SIG-M5 (cell line): Measurements from ENCODE around the gene ZNF354C.

Experiments used
- DNase-seq: peaks from one replicate; lab custom pipeline; 2025; lab: John Stamatoyannopoulos, UW

The ZNF354C gene

GRCh38 chr5:179127136-179128040, 67.2 kb downstream of the ZNF354C start:
- no peak for DNase-seq

GRCh38 chr5:179128041-179128365, 67.8 kb downstream of the ZNF354C start:
- DNase-seq, result no peak

- no peak for DNase-seq
Observed at GRCh38 chr5:179128976-179129375, 68.8 kb downstream of the ZNF354C start.

GRCh38 chr5:179129607-179130071, 69.5 kb downstream of the ZNF354C start:
- DNase-seq, result no peak

DNA sequence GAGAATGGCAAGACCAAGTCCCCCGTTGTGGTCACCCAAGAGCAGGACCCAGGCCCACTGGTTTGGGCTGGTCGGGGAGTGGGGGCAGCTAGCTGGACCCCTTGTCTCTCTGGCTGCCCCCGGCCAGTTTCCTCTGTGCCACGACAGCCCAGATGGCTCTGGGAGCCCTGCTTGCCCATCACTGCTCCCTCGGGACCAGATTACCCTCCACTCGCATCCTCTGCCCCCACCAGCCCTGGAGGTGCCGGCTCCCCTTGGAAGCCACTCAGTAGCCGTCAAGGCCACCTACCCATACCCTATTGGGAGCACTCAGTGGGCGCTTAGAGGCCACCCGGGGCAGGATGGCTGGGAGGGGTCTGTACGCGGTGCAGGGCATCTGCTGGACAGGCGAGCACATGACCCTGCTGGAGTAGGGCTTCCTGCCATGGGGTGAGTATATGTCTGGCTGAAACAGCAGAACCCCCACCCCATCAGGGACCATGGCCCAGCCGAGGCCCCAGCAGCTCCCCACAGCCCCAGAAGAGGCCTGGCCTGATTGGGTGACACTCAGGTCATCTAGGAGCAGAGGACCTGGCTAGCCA, 70.0 kb downstream of the ZNF354C start:
- DNase-seq, result no peak

GRCh38 chr5:179131321-179131835, 71.2 kb downstream of the ZNF354C start:
- no peak for DNase-seq

- DNase-seq, result no peak
Observed at GRCh38 chr5:179131886-179132585, 71.9 kb downstream of the ZNF354C start.

DNA sequence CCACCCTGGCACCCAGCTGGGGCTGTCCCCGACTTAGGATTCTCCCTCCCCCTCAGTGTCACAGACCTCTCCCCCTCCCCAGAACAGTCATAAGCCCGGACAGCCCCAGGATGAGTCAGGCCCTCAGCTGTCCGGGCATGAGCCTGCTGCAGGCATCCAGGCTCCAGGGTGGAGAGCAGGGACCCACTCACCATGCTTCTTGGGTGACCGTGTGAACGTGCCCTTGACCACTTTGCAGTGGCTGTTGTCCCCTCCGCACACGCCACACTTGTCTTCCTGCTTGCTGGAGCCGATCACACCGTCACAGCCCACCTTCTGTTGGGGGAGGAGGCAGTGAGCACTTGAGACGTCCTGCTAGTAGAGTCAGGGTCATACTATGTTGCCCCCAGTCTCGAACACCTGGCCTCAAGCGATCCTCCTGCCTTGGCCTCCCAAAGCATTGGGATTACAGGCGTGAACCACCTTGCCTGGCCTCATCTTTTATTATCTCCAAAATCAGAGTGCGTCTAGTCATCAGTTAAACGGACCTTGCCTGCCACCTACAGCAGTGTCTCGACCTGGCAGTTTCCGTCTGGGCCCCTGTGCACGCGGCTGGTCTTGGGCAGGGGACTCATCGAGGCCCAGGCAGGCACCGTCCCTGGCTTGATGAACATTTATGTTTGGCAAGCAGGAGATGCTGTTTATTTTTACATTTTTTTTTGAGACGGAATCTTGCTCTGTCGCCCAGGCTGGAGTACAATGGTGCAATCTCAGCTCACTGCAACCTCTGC, 72.6 kb downstream of the ZNF354C start:
- DNase-seq, result no peak
